PFSK-1 (cell line): ENCODE data around the gene TMEM161A.

Source experiments
- FOXP2 ChIP-seq: optimal IDR thresholded peaks from 2 replicates; pipeline ENCODE3; 2011; ENCODE audit warnings: borderline replicate concordance, control low read depth, inconsistent platforms; ENCODE audit not compliant: insufficient read depth; ENCODE audit errors: extremely low read length, extremely low read depth
- POLR2AphosphoS5 ChIP-seq: IDR thresholded peaks from 2 replicates; pipeline ENCODE4 v1.6.1; 2012; ENCODE audit warnings: low read depth, mild to moderate bottlenecking, control low read depth, low read length, moderate library complexity
- REST ChIP-seq, 2 experiments: IDR thresholded peaks; 2 replicates each; pipeline versions ENCODE4 v1.6.1 to v1.8.0; 2011 to 2012; ENCODE audit warnings: low read depth in 2 of 2, low read length in 2 of 2, control low read depth in 1 of 2, inconsistent platforms in 1 of 2, mild to moderate bottlenecking in 1 of 2, moderate library complexity in 1 of 2; ENCODE audit not compliant: insufficient read depth in 1 of 2
- SIN3A ChIP-seq: IDR thresholded peaks from 2 replicates; pipeline ENCODE4 v1.6.1; 2012; ENCODE audit warnings: mild to moderate bottlenecking, low read length, moderate library complexity, borderline replicate concordance; ENCODE audit not compliant: insufficient read depth
- TAF1 ChIP-seq: IDR thresholded peaks from 2 replicates; pipeline ENCODE4 v1.6.1; 2012; ENCODE audit warnings: low read length, control low read depth, borderline replicate concordance; ENCODE audit not compliant: insufficient read depth

The TMEM161A gene

GRCh38 chr19:19077103-19077502 is 61.2 kb downstream of the TMEM161A start:
- TF ChIP-seq SIN3A (no peak), POLR2AphosphoS5 (no peak), FOXP2 (no peak), TAF1 (no peak), REST (IDR thresholded peaks at IDR 0.05; ENCODE audit: insufficient read depth in 1 of 2, low read depth in 2 of 2, low read length in 2 of 2) (no peak)

GRCh38 chr19:19076476-19076875 is 61.8 kb downstream of the TMEM161A start:
- TF ChIP-seq FOXP2 (no peak), TAF1 (no peak), SIN3A (no peak), POLR2AphosphoS5 (no peak), REST (IDR thresholded peaks at IDR 0.05; ENCODE audit: insufficient read depth in 1 of 2, low read depth in 2 of 2, low read length in 2 of 2) (no peak)

GRCh38 chr19:19075126-19075525 is 63.2 kb downstream of the TMEM161A start:
- no peak for TF ChIP-seq TAF1
- no peak for TF ChIP-seq FOXP2
- no peak for TF ChIP-seq REST (IDR thresholded peaks at IDR 0.05; ENCODE audit: insufficient read depth in 1 of 2, low read depth in 2 of 2, low read length in 2 of 2)
- TF ChIP-seq SIN3A: no peak
- TF ChIP-seq POLR2AphosphoS5: no peak

GRCh38 chr19:19074196-19074882 is 63.9 kb downstream of the TMEM161A start:
- no peak for TF ChIP-seq REST (IDR thresholded peaks at IDR 0.05; ENCODE audit: insufficient read depth in 1 of 2, low read depth in 2 of 2, low read length in 2 of 2)

- TF ChIP-seq SIN3A: no peak
- TF ChIP-seq REST (IDR thresholded peaks at IDR 0.05; ENCODE audit: insufficient read depth in 1 of 2, low read depth in 2 of 2, low read length in 2 of 2): no peak
- TF ChIP-seq TAF1: no peak
- TF ChIP-seq FOXP2: no peak
- no peak for TF ChIP-seq POLR2AphosphoS5
Observed at GRCh38 chr19:19071897-19072296, 66.4 kb downstream of the TMEM161A start.
